ENCODE data around the gene CCR6. TPM values are rescaled to one million over a fixed set of nuclear protein-coding genes. Genes with fewer than 3 reads are reported as not detected.

Gene CCR6
- total and polyA plus RNA-seq, 5 experiments from 2014 or later: 0.10 to 1.1 (median 0.27) TPM

DNA sequence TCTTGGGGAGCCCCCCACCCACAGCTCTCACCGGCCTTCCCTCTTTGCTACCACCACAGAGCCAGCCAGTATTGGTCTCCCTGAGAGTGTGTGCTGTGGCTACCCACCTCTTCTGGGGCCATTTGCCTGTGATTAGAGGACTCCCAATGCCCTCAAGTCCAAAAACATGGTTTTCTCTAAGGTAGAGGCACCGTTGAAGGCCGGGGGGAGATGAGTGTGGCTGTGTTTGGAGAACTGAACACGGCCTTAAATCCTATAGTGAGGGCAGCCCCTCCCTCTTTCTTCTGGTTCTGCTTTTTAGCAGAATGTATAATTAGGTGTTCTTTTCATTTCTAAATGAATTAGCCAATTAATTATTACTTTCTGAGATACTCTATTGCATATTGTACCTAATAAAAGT lies 2.5 kb downstream of the CCR6 start:
- peak overlapping the region in 2 of 10 donors; percentile 19 to 85 for H3K4me3 Mint-ChIP-seq
- ATAC-seq: no peak
- H3K4me1 Mint-ChIP-seq: peaks cover 7 to 75% (median 19%) of the 10 kb centered on the region in 4 donors
- no peak for DNase-seq
- POLR2A ChIA-PET: no interaction called here
- H3K27ac Mint-ChIP-seq: peak overlapping the region in 1 of 10 donors; percentile 37
- no peaks in the 10 kb centered on the region for H3K36me3 Mint-ChIP-seq
- H3K9me3 Mint-ChIP-seq: no peaks in the 10 kb centered on the region
- no peaks in the 10 kb centered on the region for H3K27me3 Mint-ChIP-seq

DNA sequence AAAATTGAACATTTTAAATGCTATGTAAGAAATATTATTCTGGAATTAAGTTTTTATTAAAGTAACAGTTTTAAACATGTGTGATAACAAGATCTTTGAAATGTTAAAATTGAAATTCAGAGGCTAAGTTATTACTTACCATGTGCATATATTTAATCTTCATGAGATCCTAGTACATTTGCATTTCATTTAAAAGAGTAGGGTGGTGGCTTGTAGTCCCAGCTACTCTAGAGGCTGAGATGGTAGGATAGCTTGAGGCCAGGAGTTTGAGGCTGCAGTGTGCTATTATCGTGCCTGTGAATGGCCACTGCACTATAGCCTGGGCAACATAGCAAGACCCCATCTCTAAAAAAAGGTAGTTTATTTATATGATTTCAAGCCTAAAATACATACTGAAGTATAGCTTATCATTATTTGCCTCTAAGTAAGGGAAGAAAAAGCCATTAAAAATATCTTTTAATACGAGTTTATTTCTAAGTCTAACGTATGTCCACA lies 3.0 kb downstream of the CCR6 start:
- Mint-ChIP-seq H3K9me3 (no peaks in the 10 kb centered on the region), H3K27me3 (no peaks in the 10 kb centered on the region), H3K36me3 (no peaks in the 10 kb centered on the region), H3K4me1 (peaks cover 8 to 73% (median 16%) of the 10 kb centered on the region in 4 donors), H3K4me3 (no peak overlapping the region), H3K27ac (no peak overlapping the region)
- ATAC-seq (no peak), DNase-seq (no peak)
- POLR2A ChIA-PET: no interaction called here

DNA sequence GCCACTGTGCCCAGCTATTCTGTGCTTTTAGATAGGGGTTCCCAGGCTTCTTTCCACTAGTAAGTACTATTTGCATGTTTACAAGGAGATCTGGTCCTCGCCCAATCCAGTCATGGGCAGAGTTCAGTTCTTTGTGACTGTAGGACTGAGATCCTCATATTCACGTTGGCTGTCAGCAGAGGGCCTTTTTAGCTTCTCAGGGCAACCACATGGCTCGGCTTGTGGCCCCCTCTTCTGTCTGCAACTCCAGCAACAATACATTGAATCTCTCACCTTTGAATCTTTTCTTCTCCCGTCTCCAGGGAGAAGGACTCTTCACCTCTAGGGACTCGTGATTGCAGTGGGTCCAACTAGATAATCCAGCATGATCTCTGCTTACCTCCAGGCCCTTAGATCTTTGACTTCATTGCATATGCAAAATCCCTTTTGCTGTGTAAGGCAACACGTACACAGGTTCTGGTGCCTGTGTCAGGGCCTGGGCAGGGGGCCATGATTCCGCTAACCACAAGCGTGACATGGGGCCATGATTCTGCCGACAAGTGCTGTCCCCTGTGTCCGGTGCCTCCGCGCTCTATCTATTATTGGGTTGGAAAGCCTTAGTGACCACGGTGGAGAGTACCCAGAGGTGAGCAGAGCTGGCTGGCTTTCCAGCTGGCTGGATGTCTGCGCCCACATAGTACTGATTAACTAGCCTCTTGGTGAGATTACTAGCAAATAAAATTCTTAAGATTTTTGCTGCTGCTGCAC lies 5.1 kb downstream of the CCR6 start:
- H3K27me3 Mint-ChIP-seq: no peaks in the 10 kb centered on the region
- ATAC-seq: no peak
- no peak for DNase-seq
- no peaks in the 10 kb centered on the region for H3K36me3 Mint-ChIP-seq
- POLR2A ChIA-PET: no interaction called here
- H3K27ac Mint-ChIP-seq: peak overlapping the region in 3 of 10 donors; percentile 18 to 35 (median 27)
- peaks cover 4 to 69% (median 8%) of the 10 kb centered on the region in 4 donors for H3K4me1 Mint-ChIP-seq
- H3K4me3 Mint-ChIP-seq: no peak overlapping the region
- H3K9me3 Mint-ChIP-seq: no peaks in the 10 kb centered on the region

DNA sequence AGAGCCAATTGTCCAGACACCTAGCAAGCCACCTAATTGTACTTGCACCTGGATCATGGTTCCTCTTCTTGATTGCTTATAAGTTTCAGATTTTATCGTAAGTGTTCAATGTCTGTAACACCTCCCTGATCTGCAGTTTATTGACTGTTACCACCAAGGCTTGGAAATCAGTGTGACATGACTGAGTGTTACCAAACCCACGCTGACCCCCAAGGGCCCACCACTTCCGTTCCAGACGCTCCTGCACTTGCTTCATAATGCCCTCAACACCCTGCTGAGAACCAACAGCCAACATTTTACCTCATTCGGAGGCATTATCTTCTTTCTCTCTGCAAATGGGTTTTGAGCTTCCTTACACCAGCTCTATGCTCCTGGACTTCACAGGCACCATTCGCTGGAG lies 6.3 kb downstream of the CCR6 start:
- H3K4me3 Mint-ChIP-seq: no peak overlapping the region
- no peak for ATAC-seq
- DNase-seq: no peak
- no peaks in the 10 kb centered on the region for H3K9me3 Mint-ChIP-seq
- H3K4me1 Mint-ChIP-seq: peaks cover 4 to 57% (median 8%) of the 10 kb centered on the region in 4 donors
- no peaks in the 10 kb centered on the region for H3K36me3 Mint-ChIP-seq
- H3K27me3 Mint-ChIP-seq: no peaks in the 10 kb centered on the region
- peak overlapping the region in 3 of 10 donors; percentile 22 to 74 (median 26) for H3K27ac Mint-ChIP-seq
- POLR2A ChIA-PET: no interaction called here

DNA sequence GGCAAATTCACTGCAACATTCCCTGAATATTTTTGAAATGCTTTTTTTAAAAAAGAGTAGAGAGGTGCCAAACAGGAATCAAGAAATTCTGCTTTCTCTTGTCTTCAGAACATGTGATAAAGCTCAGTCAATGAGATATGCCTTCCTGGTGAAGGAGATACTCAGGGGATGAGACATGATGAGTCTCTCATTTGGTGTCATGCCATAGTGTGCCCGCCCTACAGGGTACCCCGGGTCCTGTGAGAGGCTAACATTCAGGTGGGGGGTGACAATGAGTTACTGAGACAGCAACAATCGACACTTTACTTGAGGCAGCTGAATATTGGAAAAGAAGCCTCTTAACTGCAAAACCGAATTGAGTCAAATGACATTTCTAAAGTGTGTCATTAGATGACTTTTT lies 6.7 kb downstream of the CCR6 start:
- ATAC-seq: no peak
- Mint-ChIP-seq H3K27ac (peak overlapping the region in 3 of 10 donors; percentile 22 to 74 (median 26)), H3K4me3 (no peak overlapping the region), H3K4me1 (peaks cover 4 to 54% (median 8%) of the 10 kb centered on the region in 4 donors), H3K27me3 (no peaks in the 10 kb centered on the region), H3K9me3 (no peaks in the 10 kb centered on the region), H3K36me3 (no peaks in the 10 kb centered on the region)
- POLR2A ChIA-PET: no interaction called here
- DNase-seq: no peak

DNA sequence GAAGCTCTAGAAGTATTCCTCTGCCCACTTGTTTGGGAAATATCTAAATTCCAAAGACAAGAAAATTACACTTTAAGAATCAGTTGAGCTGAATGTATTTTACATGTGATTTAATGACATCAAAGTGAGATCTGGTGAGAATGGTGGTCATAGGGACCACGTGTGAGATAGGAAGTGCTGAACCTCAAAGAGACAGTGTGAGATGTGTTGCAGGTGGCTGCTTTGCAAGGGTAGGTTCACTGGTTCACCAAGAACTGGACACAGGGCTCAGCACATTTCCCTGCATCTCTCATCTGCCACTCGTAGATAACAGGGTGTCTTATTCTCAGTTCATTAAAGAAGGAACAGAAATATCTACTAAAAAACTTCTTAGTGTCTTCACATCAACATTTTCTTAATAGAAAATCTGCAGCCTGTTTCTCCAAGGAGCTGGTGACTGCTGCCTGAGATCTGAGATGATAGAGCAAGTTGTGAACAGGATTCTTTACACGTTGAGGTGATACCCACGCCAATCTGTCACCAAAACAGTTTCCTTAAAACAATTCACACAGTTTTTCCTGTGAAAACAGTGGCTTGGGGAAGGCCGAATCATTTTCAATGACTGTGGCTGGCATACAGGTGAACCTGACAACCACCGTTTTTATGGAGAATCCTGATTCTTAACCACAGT lies 7.2 kb downstream of the CCR6 start:
- Mint-ChIP-seq H3K4me3 (peak overlapping the region in 1 of 10 donors; percentile 11), H3K9me3 (no peaks in the 10 kb centered on the region), H3K27ac (peak overlapping the region in 4 of 10 donors; percentile 0 to 74 (median 18)), H3K4me1 (peaks cover 4 to 50% (median 8%) of the 10 kb centered on the region in 4 donors), H3K27me3 (no peaks in the 10 kb centered on the region), H3K36me3 (no peaks in the 10 kb centered on the region)
- DNase-seq: no peak
- peak in 1 of 2 donors; percentile 36 for ATAC-seq
- POLR2A ChIA-PET: no interaction called here

DNA sequence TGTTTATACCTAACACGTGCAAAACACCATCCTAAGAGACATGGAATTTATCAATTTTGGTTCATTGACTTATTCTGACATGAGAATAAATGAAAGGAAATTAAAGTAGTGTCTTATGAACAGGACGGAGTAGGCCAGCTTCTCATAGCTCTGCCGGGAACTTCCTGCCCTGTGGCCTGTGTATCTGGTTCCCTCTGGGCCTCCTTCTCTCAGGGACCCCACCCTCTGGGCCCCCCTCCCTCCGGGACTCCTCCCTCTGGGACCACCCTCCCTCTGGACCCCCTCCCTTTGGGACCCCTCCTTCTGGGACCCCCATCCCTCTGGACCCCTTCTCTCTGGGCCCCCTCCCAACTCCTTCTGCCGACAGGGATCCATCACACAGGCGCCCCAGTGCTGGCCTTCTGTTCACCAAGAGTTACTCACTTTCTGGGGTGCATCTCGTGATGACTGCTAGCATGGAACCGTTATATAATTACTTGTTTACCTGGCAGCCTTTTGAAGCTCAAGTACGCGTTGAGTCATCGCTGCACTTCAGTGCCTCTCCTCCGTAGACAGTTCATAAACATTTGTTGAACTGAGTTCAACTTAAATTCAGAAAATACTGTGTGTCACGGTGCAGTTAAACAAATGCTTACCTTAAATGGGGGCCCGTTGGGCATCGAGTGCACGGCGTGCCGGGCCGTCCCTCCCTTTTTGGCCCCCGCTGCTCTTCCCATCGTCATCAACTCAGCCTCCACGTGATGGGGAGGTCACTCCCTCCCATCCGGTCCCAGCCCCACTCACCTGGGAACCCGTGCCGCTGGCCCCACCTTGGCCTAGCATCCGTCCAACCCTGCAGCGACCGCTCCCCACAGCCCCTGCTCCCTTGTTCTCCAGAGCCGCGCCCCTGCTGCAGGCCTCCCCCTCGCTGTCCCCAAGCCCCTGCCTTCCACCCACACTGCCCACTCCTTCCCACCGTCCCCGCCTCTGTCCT lies 8.1 kb downstream of the CCR6 start:
- POLR2A ChIA-PET: no interaction called here
- no peaks in the 10 kb centered on the region for H3K27me3 Mint-ChIP-seq
- no peak for DNase-seq
- H3K27ac Mint-ChIP-seq: peak overlapping the region in 3 of 10 donors; percentile 64 to 84 (median 74)
- H3K4me3 Mint-ChIP-seq: peak overlapping the region in 1 of 10 donors; percentile 24
- peaks cover 4 to 52% (median 8%) of the 10 kb centered on the region in 4 donors for H3K4me1 Mint-ChIP-seq
- ATAC-seq: no peak
- no peaks in the 10 kb centered on the region for H3K36me3 Mint-ChIP-seq
- H3K9me3 Mint-ChIP-seq: no peaks in the 10 kb centered on the region

DNA sequence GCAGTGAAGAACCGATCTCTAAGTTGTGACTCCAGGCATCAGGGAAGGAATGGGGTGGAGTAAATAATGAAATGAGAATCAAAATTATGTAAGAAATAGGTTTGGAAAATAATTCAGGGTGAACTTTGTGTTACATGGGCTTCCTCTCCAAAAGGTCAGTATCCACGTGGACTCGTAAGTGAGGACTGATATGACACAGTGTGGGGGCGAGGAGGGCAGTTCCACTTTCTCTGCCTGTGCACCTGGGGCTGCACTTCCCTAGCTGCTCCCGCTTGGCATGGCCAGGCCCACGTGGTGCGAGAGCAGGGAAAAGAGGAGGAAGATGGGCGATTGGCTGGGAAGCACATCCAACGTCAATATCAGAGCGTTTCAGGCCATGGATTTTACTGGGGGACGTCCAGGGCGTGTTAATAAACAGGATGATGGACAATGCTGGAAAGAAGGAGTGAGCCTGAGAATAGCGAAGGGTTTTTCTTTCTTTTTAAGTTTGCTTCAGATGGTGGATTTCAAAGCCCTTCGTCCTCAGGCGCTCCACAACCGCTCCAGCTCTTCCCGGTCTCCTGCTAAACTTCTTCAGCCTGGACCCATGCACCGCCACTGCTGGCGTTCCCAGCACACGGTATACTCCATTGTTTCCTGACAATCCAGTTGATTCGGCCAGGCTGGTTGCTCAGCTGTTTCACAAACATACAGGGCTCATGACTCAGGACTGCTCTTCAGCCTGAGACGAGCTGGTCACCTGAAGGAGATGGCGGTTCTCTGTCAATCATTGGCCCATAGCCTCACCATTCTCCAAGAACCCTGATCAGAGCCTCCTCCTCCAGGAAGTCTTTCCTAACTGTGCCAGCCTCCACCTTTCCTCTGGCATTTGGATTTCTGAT lies 11.8 kb downstream of the CCR6 start:
- Mint-ChIP-seq H3K27ac (peak overlapping the region in 1 of 10 donors; percentile 33), H3K4me3 (no peak overlapping the region), H3K9me3 (no peaks in the 10 kb centered on the region), H3K4me1 (peaks cover 6 to 34% (median 14%) of the 10 kb centered on the region in 4 donors), H3K36me3 (no peaks in the 10 kb centered on the region), H3K27me3 (peaks cover 0 to 5% (median 2%) of the 10 kb centered on the region in 5 donors)
- no peak for ATAC-seq
- no peak for DNase-seq
- POLR2A ChIA-PET: no interaction called here

DNA sequence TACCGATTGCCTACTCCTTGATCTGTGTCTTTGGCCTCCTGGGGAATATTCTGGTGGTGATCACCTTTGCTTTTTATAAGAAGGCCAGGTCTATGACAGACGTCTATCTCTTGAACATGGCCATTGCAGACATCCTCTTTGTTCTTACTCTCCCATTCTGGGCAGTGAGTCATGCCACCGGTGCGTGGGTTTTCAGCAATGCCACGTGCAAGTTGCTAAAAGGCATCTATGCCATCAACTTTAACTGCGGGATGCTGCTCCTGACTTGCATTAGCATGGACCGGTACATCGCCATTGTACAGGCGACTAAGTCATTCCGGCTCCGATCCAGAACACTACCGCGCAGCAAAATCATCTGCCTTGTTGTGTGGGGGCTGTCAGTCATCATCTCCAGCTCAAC lies 13.5 kb downstream of the CCR6 start:
- POLR2A ChIA-PET: no interaction called here
- no peak for DNase-seq
- Mint-ChIP-seq H3K4me3 (no peak overlapping the region), H3K27me3 (peaks cover 0 to 5% (median 2%) of the 10 kb centered on the region in 5 donors), H3K36me3 (no peaks in the 10 kb centered on the region), H3K9me3 (no peaks in the 10 kb centered on the region), H3K27ac (peak overlapping the region in 1 of 10 donors; percentile 14), H3K4me1 (peaks cover 0 to 33% (median 7%) of the 10 kb centered on the region in 4 donors)
- ATAC-seq: no peak

DNA sequence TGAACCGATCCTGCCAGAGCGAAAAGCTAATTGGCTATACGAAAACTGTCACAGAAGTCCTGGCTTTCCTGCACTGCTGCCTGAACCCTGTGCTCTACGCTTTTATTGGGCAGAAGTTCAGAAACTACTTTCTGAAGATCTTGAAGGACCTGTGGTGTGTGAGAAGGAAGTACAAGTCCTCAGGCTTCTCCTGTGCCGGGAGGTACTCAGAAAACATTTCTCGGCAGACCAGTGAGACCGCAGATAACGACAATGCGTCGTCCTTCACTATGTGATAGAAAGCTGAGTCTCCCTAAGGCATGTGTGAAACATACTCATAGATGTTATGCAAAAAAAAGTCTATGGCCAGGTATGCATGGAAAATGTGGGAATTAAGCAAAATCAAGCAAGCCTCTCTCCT lies 14.2 kb downstream of the CCR6 start:
- H3K27me3 Mint-ChIP-seq: peaks cover 0 to 5% (median 2%) of the 10 kb centered on the region in 5 donors
- H3K4me1 Mint-ChIP-seq: peaks cover 0 to 31% (median 7%) of the 10 kb centered on the region in 4 donors
- H3K4me3 Mint-ChIP-seq: peak overlapping the region in 3 of 10 donors; percentile 11 to 55 (median 17)
- ATAC-seq (no peak), DNase-seq (no peak)
- no peaks in the 10 kb centered on the region for H3K36me3 Mint-ChIP-seq
- POLR2A ChIA-PET: no interaction called here
- H3K9me3 Mint-ChIP-seq: no peaks in the 10 kb centered on the region
- peak overlapping the region in 1 of 10 donors; percentile 71 for H3K27ac Mint-ChIP-seq

DNA sequence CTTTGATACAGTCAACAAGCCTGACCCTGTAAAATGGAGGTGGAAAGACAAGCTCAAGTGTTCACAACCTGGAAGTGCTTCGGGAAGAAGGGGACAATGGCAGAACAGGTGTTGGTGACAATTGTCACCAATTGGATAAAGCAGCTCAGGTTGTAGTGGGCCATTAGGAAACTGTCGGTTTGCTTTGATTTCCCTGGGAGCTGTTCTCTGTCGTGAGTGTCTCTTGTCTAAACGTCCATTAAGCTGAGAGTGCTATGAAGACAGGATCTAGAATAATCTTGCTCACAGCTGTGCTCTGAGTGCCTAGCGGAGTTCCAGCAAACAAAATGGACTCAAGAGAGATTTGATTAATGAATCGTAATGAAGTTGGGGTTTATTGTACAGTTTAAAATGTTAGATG lies 15.0 kb downstream of the CCR6 start:
- Mint-ChIP-seq H3K27ac (peak overlapping the region in 1 of 10 donors; percentile 71), H3K4me1 (peaks cover 0 to 32% (median 7%) of the 10 kb centered on the region in 4 donors), H3K36me3 (no peaks in the 10 kb centered on the region), H3K4me3 (no peak overlapping the region), H3K27me3 (peaks cover 0 to 5% (median 2%) of the 10 kb centered on the region in 5 donors), H3K9me3 (no peaks in the 10 kb centered on the region)
- ATAC-seq (no peak), DNase-seq (no peak)
- POLR2A ChIA-PET: no interaction called here
